ENCODE results near the gene GOLGA8J. TPM values are rescaled to one million over a fixed set of nuclear protein-coding genes. Genes with fewer than 3 reads are reported as not detected.

The GOLGA8J gene
- total RNA-seq, result not detected in 2 replicates

GRCh38 chr15:30082655-30083054, at the start of gene GOLGA8J:
GOLGA8J (plus strand) TSS chr15:30082955; CDS start chr15:30083053, 98 bp downstream.

GRCh38 chr15:30134751-30135150, 52.0 kb downstream of the GOLGA8J start, which contains the start of gene GOLGA8T:
GOLGA8T (plus strand) TSS chr15:30135051; CDS start chr15:30135149, 98 bp downstream.

Other genes starting within 250 kb of the GOLGA8J start
- not detected in 2 replicates for gene GOLGA8T, start 52.1 kb downstream of the GOLGA8J start, total RNA-seq

Measured in nasal cavity respiratory epithelium epithelial cell of viscerocranial mucosa (primary cell).